ENCODE results near the gene LRRC32. TPM values are rescaled to one million over a fixed set of nuclear protein-coding genes. Genes with fewer than 3 reads are reported as not detected.

LRRC32 gene
- polyA plus RNA-seq, 2 donors, result 8.1 to 8.5 TPM

- no peaks in the 10 kb centered on the region for H3K36me3 ChIP-seq (ENCODE audit: control insufficient read depth in 2 of 2, insufficient read depth in 2 of 2, low read length in 1 of 2)
- H3K4me3 ChIP-seq (ENCODE audit: low read depth in 1 of 2, low read length in 2 of 2), result no peak overlapping the region
- peaks cover 2 to 10% of the 10 kb centered on the region in 2 donors for H3K4me1 ChIP-seq (ENCODE audit: control insufficient read depth in 2 of 2, insufficient read depth in 2 of 2, low read length in 1 of 2)
- H3K27me3 ChIP-seq (ENCODE audit: control insufficient read depth in 1 of 2, insufficient read depth in 2 of 2, low read length in 2 of 2), result no peaks in the 10 kb centered on the region
- H3K27ac ChIP-seq (ENCODE audit: low read depth in 2 of 2, low read length in 1 of 2), result no peak overlapping the region
- WGBS, 2 donors, result 82 to 85% methylated on average over 2 of the region's 2 CpGs
- no peaks in the 10 kb centered on the region for H3K9me3 ChIP-seq (ENCODE audit: control insufficient read depth in 2 of 2, insufficient read depth in 1 of 2, low read depth in 1 of 2, low read length in 1 of 2)
Observed at GRCh38 chr11:76632492-76632891, 38.1 kb downstream of the LRRC32 start.

GRCh38 chr11:76631566-76632308 lies 38.8 kb downstream of the LRRC32 start:
- Histone ChIP-seq H3K27ac (ENCODE audit: low read depth in 2 of 2, low read length in 1 of 2) (no peak overlapping the region), H3K4me1 (ENCODE audit: control insufficient read depth in 2 of 2, insufficient read depth in 2 of 2, low read length in 1 of 2) (peaks cover 0 to 7% of the 10 kb centered on the region in 2 donors), H3K27me3 (ENCODE audit: control insufficient read depth in 1 of 2, insufficient read depth in 2 of 2, low read length in 2 of 2) (no peaks in the 10 kb centered on the region), H3K9me3 (ENCODE audit: control insufficient read depth in 2 of 2, insufficient read depth in 1 of 2, low read depth in 1 of 2, low read length in 1 of 2) (no peaks in the 10 kb centered on the region), H3K36me3 (ENCODE audit: control insufficient read depth in 2 of 2, insufficient read depth in 2 of 2, low read length in 1 of 2) (no peaks in the 10 kb centered on the region), H3K4me3 (ENCODE audit: low read depth in 1 of 2, low read length in 2 of 2) (no peak overlapping the region)
- 89 to 91% methylated on average over 3 of the region's 3 CpGs for WGBS, 2 donors

- Histone ChIP-seq H3K36me3 (ENCODE audit: control insufficient read depth in 2 of 2, insufficient read depth in 2 of 2, low read length in 1 of 2) (no peaks in the 10 kb centered on the region), H3K9me3 (ENCODE audit: control insufficient read depth in 2 of 2, insufficient read depth in 1 of 2, low read depth in 1 of 2, low read length in 1 of 2) (peaks cover 0 to 5% of the 10 kb centered on the region in 2 donors), H3K4me1 (ENCODE audit: control insufficient read depth in 2 of 2, insufficient read depth in 2 of 2, low read length in 1 of 2) (peaks cover 0 to 7% of the 10 kb centered on the region in 2 donors), H3K27ac (ENCODE audit: low read depth in 2 of 2, low read length in 1 of 2) (no peak overlapping the region), H3K4me3 (ENCODE audit: low read depth in 1 of 2, low read length in 2 of 2) (no peak overlapping the region), H3K27me3 (ENCODE audit: control insufficient read depth in 1 of 2, insufficient read depth in 2 of 2, low read length in 2 of 2) (no peaks in the 10 kb centered on the region)
- 70 to 76% methylated on average over 6 of the region's 6 CpGs for WGBS, 2 donors
Observed at GRCh38 chr11:76630600-76631281, 39.8 kb downstream of the LRRC32 start.

GRCh38 chr11:76629853-76630599 lies 40.5 kb downstream of the LRRC32 start:
- H3K9me3 ChIP-seq (ENCODE audit: control insufficient read depth in 2 of 2, insufficient read depth in 1 of 2, low read depth in 1 of 2, low read length in 1 of 2), result peaks cover 0 to 8% of the 10 kb centered on the region in 2 donors
- H3K4me1 ChIP-seq (ENCODE audit: control insufficient read depth in 2 of 2, insufficient read depth in 2 of 2, low read length in 1 of 2), result peaks cover 0 to 7% of the 10 kb centered on the region in 2 donors
- 37 to 43% methylated on average over 11 of the region's 11 CpGs for WGBS, 2 donors
- H3K36me3 ChIP-seq (ENCODE audit: control insufficient read depth in 2 of 2, insufficient read depth in 2 of 2, low read length in 1 of 2), result no peaks in the 10 kb centered on the region
- H3K27me3 ChIP-seq (ENCODE audit: control insufficient read depth in 1 of 2, insufficient read depth in 2 of 2, low read length in 2 of 2), result no peaks in the 10 kb centered on the region
- no peak overlapping the region for H3K4me3 ChIP-seq (ENCODE audit: low read depth in 1 of 2, low read length in 2 of 2)
- peak overlapping the region; percentile 76 to 83 for H3K27ac ChIP-seq (ENCODE audit: low read depth in 2 of 2, low read length in 1 of 2)

- H3K36me3 ChIP-seq (ENCODE audit: control insufficient read depth in 2 of 2, insufficient read depth in 2 of 2, low read length in 1 of 2), result no peaks in the 10 kb centered on the region
- no peak overlapping the region for H3K4me3 ChIP-seq (ENCODE audit: low read depth in 1 of 2, low read length in 2 of 2)
- peaks cover 0 to 7% of the 10 kb centered on the region in 2 donors for H3K4me1 ChIP-seq (ENCODE audit: control insufficient read depth in 2 of 2, insufficient read depth in 2 of 2, low read length in 1 of 2)
- no peaks in the 10 kb centered on the region for H3K27me3 ChIP-seq (ENCODE audit: control insufficient read depth in 1 of 2, insufficient read depth in 2 of 2, low read length in 2 of 2)
- WGBS, 2 donors, result 78 to 86% methylated on average over 10 of the region's 10 CpGs
- H3K9me3 ChIP-seq (ENCODE audit: control insufficient read depth in 2 of 2, insufficient read depth in 1 of 2, low read depth in 1 of 2, low read length in 1 of 2), result peaks cover 0 to 8% of the 10 kb centered on the region in 2 donors
- peak overlapping the region; percentile 76 to 83 for H3K27ac ChIP-seq (ENCODE audit: low read depth in 2 of 2, low read length in 1 of 2)
Observed at GRCh38 chr11:76629116-76629852, 41.3 kb downstream of the LRRC32 start.

GRCh38 chr11:76628408-76628947 lies 42.1 kb downstream of the LRRC32 start:
- Histone ChIP-seq H3K27me3 (ENCODE audit: control insufficient read depth in 1 of 2, insufficient read depth in 2 of 2, low read length in 2 of 2) (no peaks in the 10 kb centered on the region), H3K4me1 (ENCODE audit: control insufficient read depth in 2 of 2, insufficient read depth in 2 of 2, low read length in 1 of 2) (peaks cover 0 to 8% of the 10 kb centered on the region in 2 donors), H3K9me3 (ENCODE audit: control insufficient read depth in 2 of 2, insufficient read depth in 1 of 2, low read depth in 1 of 2, low read length in 1 of 2) (peaks cover 0 to 8% of the 10 kb centered on the region in 2 donors), H3K27ac (ENCODE audit: low read depth in 2 of 2, low read length in 1 of 2) (no peak overlapping the region), H3K36me3 (ENCODE audit: control insufficient read depth in 2 of 2, insufficient read depth in 2 of 2, low read length in 1 of 2) (no peaks in the 10 kb centered on the region), H3K4me3 (ENCODE audit: low read depth in 1 of 2, low read length in 2 of 2) (no peak overlapping the region)
- WGBS, 2 donors, result 88 to 90% methylated on average over 8 of the region's 8 CpGs

- 86 to 87% methylated on average over 7 of the region's 7 CpGs for WGBS, 2 donors
- no peak overlapping the region for H3K27ac ChIP-seq (ENCODE audit: low read depth in 2 of 2, low read length in 1 of 2)
- no peaks in the 10 kb centered on the region for H3K27me3 ChIP-seq (ENCODE audit: control insufficient read depth in 1 of 2, insufficient read depth in 2 of 2, low read length in 2 of 2)
- no peak overlapping the region for H3K4me3 ChIP-seq (ENCODE audit: low read depth in 1 of 2, low read length in 2 of 2)
- H3K36me3 ChIP-seq (ENCODE audit: control insufficient read depth in 2 of 2, insufficient read depth in 2 of 2, low read length in 1 of 2), result no peaks in the 10 kb centered on the region
- peaks cover 0 to 8% of the 10 kb centered on the region in 2 donors for H3K9me3 ChIP-seq (ENCODE audit: control insufficient read depth in 2 of 2, insufficient read depth in 1 of 2, low read depth in 1 of 2, low read length in 1 of 2)
- H3K4me1 ChIP-seq (ENCODE audit: control insufficient read depth in 2 of 2, insufficient read depth in 2 of 2, low read length in 1 of 2), result peaks cover 0 to 10% of the 10 kb centered on the region in 2 donors
Observed at GRCh38 chr11:76627606-76628005, 42.9 kb downstream of the LRRC32 start.

- Histone ChIP-seq H3K4me1 (ENCODE audit: control insufficient read depth in 2 of 2, insufficient read depth in 2 of 2, low read length in 1 of 2) (peaks cover 0 to 10% of the 10 kb centered on the region in 2 donors), H3K27ac (ENCODE audit: low read depth in 2 of 2, low read length in 1 of 2) (no peak overlapping the region), H3K4me3 (ENCODE audit: low read depth in 1 of 2, low read length in 2 of 2) (no peak overlapping the region), H3K36me3 (ENCODE audit: control insufficient read depth in 2 of 2, insufficient read depth in 2 of 2, low read length in 1 of 2) (no peaks in the 10 kb centered on the region), H3K9me3 (ENCODE audit: control insufficient read depth in 2 of 2, insufficient read depth in 1 of 2, low read depth in 1 of 2, low read length in 1 of 2) (peaks cover 0 to 8% of the 10 kb centered on the region in 2 donors), H3K27me3 (ENCODE audit: control insufficient read depth in 1 of 2, insufficient read depth in 2 of 2, low read length in 2 of 2) (no peaks in the 10 kb centered on the region)
- WGBS, 2 donors, result 72 to 78% methylated on average over 6 of the region's 6 CpGs
Observed at GRCh38 chr11:76626921-76627401, 43.6 kb downstream of the LRRC32 start.
